Stimulated activated CD8-positive, alpha-beta memory T cell treated with anti-CD3 and anti-CD28 coated beads, Interleukin-12 subunit alpha, Interleukin-12 subunit beta, amount 100 ng/mL, for 24 hours (primary cell): Measurements from ENCODE around the gene VWCE.
"Not testable (repeated sequence)": the region's sequence is repeated elsewhere in the genome, so short reads cannot be mapped to it uniquely, and the experiment has no call there.

Experiments used
- DNase-seq: peaks from one replicate; pipeline ENCODE4 v3.0.0-alpha.2; 2020; ENCODE audit errors: extremely low read depth

Gene VWCE

GRCh38 chr11:61211327-61211952 lies 83.7 kb downstream of the VWCE start:
- DNase-seq = not testable (repeated sequence)

- DNase-seq = not testable (repeated sequence)
Measured at GRCh38 chr11:61210629-61211028, 84.5 kb downstream of the VWCE start.
